HCT116 (cell line): ENCODE measurements around the gene ACADVL.

Experiments used
- EZH2phosphoT487 ChIP-seq: fragments of 200-600 bp; IDR thresholded peaks from 2 replicates; pipeline ENCODE4 v1.6.1; 2018; ENCODE audit warnings: antibody characterized with exemption, borderline replicate concordance
- FOSL1 ChIP-seq: IDR thresholded peaks from 2 replicates; pipeline ENCODE4 v1.6.1; 2012; ENCODE audit warnings: low read depth
- POLR2A ChIP-seq: IDR thresholded peaks from 2 replicates; pipeline ENCODE4 v1.7.0; 2011; ENCODE audit warnings: borderline replicate concordance; ENCODE audit not compliant: insufficient read depth, insufficient read length; ENCODE audit errors: extremely low read depth
- POLR2AphosphoS5 ChIP-seq: IDR thresholded peaks from 2 replicates; pipeline ENCODE4 v1.6.1; 2011; ENCODE audit warnings: mild to moderate bottlenecking, low read depth, low read length, moderate library complexity
- SIN3A ChIP-seq: IDR thresholded peaks from 2 replicates; pipeline ENCODE4 v1.6.1; 2012; ENCODE audit warnings: low read depth
- SP1 ChIP-seq: IDR thresholded peaks from 2 replicates; pipeline ENCODE4 v1.6.1; 2012; ENCODE audit warnings: low read depth
- YY1 ChIP-seq: IDR thresholded peaks from 2 replicates; pipeline ENCODE4 v1.6.1; 2011; ENCODE audit warnings: low read length, low read depth, moderate library complexity, mild to moderate bottlenecking; ENCODE audit not compliant: insufficient replicate concordance; ENCODE audit errors: extremely low read depth
- ZFX ChIP-seq: fragments of 450-650 bp; IDR thresholded peaks from 2 replicates; pipeline ENCODE4 v1.6.1; 2017
- TF ChIP-seq, protein P1 (sequence below), 3 experiments: fragments of 200-600 bp in 1 of 3; sonication (generic) in 1 of 3; IDR thresholded peaks in 2 of 3; conservative IDR thresholded peaks in 1 of 3; 2 replicates each; pipeline ENCODE4 v1.5.1; 2012 to 2017; ENCODE audit warnings: low read depth in 2 of 3, low read length in 2 of 3, antibody characterized with exemption in 1 of 3, borderline replicate concordance in 1 of 3, control low read depth in 1 of 3, mild to moderate bottlenecking in 1 of 3, mixed read lengths in 1 of 3, mixed run types in 1 of 3, moderate library complexity in 1 of 3; ENCODE audit not compliant: insufficient read depth in 1 of 3
- TF ChIP-seq, protein P2 (sequence below): IDR thresholded peaks from 2 replicates; pipeline ENCODE4 v1.6.1; 2012; ENCODE audit warnings: low read depth

DNA sequence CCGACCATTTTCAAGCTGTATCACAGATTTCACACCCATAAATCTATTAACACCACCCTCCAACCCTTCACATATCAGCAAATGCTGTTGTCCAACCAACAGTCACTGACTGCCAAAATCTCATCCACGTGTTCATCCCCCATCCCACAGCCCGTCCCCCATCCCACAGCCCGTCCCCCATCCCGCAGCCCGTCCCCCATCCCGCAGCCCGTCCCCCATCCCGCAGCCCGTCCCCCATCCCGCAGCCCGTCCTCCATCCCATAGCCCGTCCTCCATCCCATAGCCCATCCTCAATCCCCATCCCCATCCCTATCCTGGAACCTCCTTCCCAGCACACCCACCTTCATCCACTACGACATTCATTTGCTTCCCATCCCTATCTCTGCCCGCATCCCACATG is 14.2 kb upstream of the ACADVL start:
- TF ChIP-seq EZH2phosphoT487 (no peak), POLR2A (no peak), POLR2AphosphoS5 (no peak), SIN3A (no peak), SP1 (no peak), ZFX (no peak), YY1 (no peak), FOSL1 (no peak)
- TF ChIP-seq, protein P1, sequence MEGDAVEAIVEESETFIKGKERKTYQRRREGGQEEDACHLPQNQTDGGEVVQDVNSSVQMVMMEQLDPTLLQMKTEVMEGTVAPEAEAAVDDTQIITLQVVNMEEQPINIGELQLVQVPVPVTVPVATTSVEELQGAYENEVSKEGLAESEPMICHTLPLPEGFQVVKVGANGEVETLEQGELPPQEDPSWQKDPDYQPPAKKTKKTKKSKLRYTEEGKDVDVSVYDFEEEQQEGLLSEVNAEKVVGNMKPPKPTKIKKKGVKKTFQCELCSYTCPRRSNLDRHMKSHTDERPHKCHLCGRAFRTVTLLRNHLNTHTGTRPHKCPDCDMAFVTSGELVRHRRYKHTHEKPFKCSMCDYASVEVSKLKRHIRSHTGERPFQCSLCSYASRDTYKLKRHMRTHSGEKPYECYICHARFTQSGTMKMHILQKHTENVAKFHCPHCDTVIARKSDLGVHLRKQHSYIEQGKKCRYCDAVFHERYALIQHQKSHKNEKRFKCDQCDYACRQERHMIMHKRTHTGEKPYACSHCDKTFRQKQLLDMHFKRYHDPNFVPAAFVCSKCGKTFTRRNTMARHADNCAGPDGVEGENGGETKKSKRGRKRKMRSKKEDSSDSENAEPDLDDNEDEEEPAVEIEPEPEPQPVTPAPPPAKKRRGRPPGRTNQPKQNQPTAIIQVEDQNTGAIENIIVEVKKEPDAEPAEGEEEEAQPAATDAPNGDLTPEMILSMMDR (IDR thresholded peaks at IDR 0.05 in 2 of 3, conservative IDR thresholded peaks at IDR 0.05 in 1 of 3; ENCODE audit: borderline replicate concordance in 1 of 3, insufficient read depth in 1 of 3, low read depth in 2 of 3, low read length in 2 of 3) = no peak
- TF ChIP-seq, protein P2, sequence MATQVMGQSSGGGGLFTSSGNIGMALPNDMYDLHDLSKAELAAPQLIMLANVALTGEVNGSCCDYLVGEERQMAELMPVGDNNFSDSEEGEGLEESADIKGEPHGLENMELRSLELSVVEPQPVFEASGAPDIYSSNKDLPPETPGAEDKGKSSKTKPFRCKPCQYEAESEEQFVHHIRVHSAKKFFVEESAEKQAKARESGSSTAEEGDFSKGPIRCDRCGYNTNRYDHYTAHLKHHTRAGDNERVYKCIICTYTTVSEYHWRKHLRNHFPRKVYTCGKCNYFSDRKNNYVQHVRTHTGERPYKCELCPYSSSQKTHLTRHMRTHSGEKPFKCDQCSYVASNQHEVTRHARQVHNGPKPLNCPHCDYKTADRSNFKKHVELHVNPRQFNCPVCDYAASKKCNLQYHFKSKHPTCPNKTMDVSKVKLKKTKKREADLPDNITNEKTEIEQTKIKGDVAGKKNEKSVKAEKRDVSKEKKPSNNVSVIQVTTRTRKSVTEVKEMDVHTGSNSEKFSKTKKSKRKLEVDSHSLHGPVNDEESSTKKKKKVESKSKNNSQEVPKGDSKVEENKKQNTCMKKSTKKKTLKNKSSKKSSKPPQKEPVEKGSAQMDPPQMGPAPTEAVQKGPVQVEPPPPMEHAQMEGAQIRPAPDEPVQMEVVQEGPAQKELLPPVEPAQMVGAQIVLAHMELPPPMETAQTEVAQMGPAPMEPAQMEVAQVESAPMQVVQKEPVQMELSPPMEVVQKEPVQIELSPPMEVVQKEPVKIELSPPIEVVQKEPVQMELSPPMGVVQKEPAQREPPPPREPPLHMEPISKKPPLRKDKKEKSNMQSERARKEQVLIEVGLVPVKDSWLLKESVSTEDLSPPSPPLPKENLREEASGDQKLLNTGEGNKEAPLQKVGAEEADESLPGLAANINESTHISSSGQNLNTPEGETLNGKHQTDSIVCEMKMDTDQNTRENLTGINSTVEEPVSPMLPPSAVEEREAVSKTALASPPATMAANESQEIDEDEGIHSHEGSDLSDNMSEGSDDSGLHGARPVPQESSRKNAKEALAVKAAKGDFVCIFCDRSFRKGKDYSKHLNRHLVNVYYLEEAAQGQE = no peak
